T-helper 9 cell (primary cell): ENCODE results near the gene HK2.
"Not testable (repeated sequence)": the region's sequence is repeated elsewhere in the genome, so short reads cannot be mapped to it uniquely, and the experiment has no call there.

ENCODE experiments used
- DNase-seq: peaks from one replicate; pipeline ENCODE4 v3.0.0-alpha.2; 2020

Gene HK2

DNA sequence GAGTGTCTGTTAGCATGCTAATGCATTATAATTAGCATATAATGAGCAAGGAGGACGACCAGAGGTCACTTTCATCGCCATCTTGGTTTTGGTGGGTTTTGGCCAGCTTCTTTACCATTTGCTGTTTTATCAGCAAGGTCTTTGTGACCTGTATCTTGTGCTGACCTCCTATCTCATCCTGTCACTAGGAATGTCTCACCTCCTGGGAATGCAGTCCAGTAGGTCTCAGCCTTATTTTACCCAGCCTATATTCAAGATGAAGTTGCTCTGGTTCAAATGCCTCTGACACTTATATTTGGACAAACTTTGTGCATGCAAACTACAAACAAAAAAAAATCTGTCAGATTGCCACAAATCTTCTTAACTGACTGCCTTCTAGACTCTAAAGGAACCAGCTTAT, 66.3 kb downstream of the HK2 start:
- DNase-seq, result not testable (repeated sequence)

DNA sequence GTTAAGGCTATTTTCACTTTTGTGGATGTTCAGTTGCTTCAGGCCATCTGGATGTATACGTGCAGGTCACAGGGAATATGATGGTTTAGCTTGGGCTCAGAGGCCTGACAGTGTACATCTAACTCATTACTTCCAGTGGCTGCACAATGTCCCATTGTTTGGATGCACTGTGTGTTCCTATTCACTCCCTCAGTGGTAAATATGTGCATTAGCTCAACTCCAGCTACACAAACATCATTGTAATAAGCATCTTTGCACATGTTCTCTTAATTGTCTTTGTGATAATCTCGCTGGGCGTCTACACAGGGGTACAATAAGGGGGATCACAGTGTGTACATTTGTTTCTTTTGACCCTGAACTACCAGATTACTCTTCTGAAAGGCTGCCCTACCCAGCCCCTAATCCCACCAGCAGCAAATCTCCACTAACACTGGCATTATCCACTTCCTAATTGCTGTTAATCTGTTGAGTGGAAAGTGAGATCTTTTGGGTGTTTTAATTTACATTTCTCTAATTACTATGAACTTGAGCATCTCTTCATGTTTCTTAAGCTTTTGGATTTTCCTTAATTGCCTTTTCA, 68.4 kb downstream of the HK2 start:
- no peak for DNase-seq

DNA sequence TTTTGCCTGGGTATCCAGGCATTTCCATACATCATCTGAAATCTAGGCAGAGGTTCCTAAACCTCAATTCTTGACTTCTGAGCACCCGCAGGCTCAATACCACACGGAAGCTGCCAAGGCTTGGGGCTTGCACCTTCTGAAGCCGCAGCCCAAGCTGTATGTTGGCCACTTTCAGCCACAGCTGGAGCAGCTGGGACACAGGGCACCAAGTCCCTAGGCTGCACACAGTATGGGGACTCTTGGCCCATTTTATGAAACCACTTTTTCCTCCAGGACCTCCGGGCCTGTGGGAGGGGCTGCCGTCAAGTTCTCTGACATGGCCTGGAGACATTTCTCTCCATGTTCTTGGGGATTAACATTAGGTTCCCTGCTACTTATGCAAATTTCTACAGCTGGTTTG, 72.5 kb downstream of the HK2 start:
- DNase-seq, result no peak

DNA sequence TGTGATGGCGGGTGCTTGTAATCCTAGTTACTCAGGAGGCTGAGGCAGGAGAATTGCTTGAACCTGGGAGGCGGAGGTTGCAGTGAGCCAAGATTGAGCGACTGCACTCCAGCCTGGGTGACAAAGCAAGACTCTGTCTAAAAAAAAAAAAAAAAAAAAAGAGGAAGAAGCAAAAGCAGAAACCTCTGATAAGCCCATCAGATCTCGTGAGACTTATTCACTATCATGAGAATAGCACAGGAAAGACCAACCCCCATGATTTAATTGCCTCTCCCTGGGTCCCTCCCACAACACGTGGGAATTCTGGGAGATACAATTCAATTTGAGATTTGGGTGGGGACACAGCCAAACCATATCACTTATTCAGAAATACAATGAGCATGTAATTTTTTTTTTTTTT, 73.6 kb downstream of the HK2 start:
- DNase-seq, result not testable (repeated sequence)

DNA sequence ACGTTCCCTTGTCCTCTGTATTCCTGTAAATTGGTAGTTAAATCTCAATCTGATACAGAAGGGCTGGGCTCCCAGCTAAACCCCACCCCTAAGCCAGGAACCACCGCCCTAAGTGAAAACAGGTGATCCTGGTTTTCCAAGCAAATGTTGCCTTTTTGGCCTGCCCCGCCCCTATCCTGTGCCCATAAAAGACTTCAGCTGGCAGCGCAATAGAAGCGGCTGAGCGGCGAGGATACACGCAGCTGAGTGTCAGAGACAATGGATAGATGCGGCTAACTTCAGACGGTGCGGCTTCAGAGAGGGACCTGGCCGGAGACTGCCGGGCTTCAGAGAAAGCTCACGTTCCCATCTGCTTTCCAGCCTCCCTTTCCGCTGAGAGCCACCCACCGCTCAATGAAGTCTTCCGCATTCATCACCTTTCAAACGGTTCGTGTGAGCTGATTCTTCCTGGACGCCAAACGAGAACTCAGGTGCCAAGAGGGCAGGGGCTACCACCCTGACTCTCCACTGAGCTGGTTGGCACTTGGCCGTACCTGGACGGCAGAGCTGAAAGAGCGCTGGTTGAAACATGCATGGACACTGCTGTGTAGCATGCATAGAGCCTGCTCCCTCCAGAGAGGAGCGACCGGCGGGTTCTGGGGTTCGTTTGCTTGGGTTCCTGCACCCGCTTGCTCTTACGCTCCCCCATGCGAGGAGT, 75.0 kb downstream of the HK2 start:
- DNase-seq, result no peak

DNA sequence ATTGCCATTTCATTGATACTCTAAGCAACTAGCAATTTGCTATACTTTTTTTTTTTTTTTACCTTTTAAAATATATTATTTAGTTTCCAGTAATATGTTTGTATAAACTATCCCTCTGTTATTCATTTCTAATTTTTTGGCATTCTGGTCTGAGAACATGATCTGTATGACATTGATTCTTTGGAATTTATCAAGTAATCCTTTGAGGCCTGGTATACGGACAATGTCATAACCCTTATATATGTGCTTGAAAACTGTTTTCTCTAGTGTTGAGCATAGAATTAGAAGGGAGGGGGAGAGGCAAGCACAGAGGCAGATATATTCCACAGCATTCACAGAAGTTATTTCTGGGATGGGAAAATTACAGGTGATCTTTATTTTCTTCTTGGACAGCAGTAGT, 76.3 kb downstream of the HK2 start:
- no peak for DNase-seq

DNA sequence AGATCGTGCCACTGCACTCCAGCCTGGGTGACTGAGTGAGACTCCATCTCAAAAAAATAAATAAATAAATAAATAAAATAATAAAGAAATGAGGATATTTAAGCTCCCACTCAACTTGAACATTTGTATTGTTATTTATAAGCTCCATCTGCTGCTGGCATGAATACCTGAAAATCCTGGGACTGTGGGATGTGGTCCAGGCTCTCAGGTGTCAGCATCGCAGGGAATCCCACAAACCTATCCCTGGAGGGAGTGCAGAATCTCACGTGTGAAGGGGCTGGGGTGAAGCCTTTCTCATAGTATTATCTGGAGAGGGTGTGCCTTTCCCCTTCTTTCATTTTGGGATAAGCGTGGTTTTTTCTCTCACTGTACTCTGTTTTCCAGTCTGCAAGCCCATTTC, 77.1 kb downstream of the HK2 start:
- DNase-seq, result no peak

DNA sequence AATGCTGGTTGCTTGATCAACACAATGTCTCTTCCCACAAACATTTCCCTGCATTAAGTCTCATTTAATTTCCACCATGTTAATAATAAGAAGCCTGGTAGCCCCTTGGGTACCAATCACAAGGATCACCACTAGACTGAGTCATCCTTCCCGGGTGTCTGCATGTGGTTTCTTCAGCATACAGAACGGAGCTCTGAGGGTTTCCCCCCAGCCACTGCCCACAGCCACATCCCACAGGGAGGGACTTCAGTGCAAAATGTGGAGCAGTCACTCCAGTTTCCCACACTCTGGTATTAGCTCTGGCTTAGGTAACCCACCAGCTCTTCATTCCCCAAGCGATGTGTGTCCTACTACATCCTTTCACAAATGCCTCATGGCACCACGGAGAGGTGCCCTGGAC, 81.8 kb downstream of the HK2 start:
- DNase-seq, result no peak

DNA sequence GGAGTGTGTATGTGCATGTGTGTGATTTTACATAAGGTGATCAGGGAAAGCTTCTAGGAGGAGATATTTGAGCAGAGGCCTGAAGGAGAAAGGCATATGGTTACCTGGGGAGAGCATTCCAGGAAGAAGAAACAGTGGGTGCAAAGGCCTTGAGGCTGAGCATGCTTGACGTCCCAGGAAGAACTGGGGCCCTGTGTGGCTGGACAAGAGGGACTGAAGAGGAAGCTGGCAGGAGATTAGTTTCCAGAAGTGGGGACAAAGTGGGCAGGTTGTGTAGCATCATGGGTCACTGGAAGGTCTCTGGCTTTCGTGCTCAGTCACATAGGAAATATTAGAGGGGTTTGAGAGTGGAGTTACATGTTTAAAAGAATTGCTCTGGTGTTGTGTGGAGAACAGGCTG, 82.5 kb downstream of the HK2 start:
- no peak for DNase-seq

DNA sequence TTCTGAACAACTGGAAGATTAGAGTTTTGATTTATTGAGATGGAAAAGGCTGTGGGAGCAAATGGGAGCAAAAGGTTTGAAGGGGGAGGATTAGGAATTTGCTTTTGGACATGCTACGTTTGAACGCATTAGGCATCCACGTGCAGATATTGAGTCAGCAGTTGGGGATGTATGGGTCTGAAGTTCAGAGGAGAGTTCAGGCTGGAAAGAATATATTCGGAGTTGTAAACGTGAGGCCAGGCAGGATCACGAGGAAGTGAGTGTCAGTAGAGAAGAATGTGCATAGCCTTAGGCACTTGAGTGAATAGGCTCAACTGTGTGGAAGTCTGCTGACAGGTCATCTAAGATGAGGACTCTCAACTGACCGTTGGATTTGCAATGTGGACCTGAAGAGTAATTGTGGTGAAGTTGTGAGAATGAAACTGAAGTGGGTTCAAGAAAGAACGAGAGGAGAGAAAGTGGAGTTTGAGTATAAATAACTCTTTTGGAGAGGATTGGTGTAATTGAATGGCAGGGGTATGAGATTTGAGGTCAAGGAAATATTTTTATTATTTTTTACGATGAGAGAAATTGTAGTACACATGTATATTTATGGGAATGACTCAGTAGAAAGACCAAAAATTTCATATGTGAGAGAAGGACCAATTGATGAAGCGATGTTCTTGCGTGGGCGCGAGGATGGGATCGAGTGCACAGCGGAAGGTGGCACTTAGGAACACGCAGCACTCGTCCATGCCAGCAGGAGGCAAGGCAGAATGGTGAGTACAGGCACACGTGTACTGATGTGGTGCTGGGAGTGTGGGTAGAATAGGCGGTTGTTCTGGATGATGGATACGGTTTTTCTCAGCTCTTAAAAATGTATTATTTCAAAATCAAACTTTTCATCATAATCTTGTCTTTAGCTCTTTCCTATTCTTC, 84.0 kb downstream of the HK2 start:
- DNase-seq, result no peak

DNA sequence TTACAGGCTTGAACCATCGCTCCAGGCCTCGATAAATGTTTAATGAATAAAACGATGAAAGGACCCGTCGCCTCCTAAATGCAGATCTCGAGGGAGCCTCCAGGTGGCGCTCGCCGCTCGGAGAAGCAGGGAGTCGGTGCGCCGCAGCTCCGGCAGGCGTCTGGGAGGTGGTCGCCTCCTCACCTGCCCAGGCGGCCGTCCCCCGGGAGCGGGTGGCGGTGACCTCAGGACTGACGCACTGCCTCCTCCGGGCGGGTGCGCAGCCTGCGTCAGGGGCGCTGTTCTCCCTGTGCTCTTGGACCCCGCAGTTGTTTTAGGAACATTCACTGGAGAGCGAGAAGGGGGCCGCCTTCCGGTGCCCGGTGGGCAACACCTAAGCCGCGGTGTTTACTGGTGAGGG, 85.9 kb downstream of the HK2 start:
- DNase-seq, result peak; percentile 66

DNA sequence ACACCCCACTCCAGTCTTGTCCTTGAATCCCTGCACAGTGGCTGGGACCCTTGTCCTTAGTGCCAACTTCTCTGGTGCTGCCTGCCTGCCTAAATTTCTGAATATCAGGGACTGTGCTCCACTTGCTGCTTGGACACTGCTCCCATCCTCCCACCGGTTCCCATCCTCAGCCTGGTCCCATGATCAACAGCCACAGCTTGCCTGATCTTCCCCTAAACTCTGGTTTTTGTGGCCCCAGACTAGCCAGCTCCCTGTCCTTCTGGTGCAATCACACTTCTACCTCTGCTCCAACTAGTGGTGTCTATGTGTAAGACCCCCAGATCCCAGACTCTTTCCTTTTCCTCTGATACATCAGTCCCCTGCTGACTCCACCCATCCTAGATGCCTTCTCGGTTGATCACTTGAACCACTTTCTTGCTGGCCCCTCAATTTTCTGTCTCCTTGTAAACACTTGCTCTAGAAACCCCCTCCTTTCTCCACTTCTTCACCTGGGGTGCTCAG, 87.4 kb downstream of the HK2 start:
- DNase-seq, result no peak

DNA sequence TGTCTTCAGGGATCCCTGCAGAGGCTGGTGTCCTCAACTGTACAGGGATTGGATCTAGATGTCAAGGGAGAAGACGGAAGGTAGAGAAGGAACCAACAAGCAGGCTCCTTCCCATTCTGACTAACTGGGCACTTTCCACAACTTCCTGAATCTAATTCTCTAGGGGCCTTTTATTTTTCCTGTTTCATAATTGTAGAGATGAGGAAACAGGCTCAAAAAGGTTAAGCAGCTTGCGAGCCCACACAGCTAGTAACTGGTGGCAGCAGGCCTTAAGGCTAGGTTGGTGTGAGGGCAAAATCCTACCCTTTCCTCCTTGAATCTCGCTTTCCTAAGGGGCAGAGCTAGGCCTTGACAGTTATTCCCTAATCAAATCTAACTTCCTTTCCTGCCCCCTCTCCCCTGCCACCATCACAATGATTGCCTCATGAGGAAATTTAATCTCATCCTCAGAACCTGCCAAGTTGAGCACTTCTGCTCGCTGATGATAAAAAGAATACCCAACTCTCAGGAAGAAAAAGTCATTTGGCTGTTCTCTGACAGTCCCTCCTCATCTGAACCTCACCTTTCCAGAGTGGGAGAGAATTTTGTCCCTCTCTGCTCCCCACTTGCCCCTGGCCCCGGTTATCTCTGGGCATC, 88.8 kb downstream of the HK2 start:
- no peak for DNase-seq

DNA sequence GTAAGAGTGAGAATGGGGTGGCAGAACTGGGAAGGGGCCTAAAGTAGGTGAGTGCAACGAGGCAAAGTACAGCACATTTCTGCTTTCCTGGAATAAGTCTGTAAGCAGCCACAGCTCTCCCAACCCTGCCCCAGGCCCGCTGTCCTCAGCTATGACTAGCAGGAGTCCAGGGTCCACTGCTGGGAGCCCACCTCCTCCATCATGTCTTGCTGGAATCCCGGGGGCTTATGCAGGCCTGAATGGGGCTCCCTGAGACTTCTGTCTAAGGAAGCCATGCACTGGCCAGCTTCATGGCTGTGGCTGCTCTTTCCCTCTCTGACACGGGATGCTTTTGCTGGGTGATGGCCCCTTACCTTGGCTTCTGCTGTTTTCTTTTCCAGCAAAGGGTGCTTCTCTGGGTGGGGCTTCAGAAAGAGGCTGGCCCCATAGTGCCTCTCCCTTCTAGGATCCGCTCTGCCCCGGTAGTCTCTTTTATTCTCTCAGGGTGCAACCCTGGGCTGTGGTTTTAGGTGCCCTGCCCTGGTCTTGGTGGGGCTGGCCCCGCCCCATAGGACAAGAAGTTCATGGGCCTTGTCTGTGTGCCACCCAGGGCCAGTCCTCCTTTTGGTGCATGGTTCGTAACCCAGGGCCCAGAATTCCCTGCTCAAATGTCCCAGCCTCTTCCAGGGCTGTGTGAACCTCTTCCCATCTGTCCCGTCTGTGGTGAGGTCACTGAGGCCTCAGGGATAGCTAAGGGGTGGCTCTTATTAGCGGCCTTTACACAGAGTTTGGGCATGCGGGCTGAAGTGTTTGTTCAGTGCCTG, 90.7 kb downstream of the HK2 start:
- DNase-seq, result no peak

DNA sequence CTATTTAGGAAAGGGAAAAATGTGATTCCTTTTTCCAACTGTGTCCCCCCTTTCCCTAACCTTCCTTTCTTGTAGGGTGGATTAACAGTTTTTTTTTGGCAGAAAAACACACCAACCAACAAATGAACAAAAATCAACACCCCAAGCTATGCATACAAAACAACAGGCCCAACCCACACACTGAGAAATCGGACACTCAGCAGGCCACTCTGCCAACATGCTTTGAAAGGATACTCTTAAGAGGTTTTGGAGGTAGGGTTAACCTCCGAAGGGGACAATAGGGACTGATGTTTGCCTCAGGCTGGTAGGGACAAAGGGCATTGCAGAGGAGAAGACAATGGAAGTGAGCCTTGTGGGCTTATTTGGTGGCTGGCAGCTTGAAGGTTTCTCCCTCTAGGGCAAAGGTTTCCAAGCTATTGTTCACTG, 91.4 kb downstream of the HK2 start:
- no peak for DNase-seq

DNA sequence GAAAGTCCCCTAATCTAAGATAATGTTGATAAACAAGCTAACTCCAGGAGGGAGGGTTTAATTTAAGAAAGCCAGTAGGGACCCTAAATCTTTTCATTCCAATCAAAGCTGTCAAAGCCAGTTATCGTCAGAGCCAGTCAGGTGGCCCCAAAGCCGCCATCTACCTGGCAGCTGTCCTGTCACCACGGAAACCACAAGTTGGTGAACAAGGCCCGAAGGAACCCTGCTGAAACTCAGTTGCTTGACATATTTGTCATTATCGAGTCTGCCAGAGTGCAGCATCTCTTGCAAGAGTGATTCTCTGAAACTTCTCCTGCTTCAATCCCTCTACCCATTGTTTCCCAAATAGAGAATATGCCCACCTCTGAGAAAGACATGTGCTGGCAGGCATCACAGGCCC, 93.7 kb downstream of the HK2 start:
- no peak for DNase-seq

DNA sequence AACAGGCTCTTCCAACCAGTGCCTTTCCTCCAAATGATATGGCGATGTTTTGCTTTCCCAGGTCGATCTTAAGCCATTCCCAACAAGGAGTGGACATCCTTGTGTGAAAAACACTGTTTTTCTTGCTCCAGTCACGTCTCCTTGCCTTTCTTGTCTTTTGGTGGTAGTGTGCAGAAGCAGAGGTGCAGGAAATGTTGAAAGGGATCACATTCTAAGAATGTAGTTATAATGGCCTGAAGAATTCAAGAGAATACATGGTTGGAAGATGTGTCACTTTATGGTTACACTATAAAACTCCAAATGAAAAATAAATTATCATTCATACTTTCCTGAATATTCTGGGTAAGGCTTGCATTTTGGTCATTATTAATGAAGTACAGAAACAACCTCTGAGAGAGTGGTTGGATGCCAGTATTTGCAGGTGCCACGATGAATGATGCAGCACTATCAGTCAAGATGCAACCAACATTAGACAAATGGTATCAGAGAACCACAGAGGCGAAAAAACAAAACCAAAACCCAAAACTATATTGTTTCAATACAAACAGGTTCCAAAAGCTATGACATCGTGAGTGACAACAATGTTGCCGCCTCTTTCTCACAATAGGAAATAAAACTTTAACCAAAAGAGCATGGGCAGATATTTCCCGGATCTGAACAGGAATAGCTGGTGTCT, 97.0 kb downstream of the HK2 start:
- DNase-seq, result no peak

DNA sequence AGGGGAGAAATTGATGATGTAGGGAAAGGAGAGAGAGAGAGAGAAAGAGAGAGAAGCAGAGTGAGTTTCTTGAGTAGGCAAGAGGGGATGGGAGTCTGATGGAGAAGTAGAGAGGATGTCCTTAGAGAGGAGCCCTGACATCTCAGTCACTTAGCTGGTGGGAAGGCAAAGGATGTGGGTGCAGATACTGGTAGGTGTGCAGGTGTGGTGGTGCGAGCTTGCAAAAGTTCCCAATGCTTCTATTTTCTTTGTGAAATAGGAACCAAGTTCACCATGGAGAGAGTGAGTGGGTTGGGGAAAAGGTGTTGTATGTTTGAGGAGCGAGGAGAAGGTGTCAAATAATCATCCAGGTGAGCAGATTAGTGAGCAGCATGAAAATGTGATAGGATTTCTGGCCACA, 98.0 kb downstream of the HK2 start:
- DNase-seq, result no peak

DNA sequence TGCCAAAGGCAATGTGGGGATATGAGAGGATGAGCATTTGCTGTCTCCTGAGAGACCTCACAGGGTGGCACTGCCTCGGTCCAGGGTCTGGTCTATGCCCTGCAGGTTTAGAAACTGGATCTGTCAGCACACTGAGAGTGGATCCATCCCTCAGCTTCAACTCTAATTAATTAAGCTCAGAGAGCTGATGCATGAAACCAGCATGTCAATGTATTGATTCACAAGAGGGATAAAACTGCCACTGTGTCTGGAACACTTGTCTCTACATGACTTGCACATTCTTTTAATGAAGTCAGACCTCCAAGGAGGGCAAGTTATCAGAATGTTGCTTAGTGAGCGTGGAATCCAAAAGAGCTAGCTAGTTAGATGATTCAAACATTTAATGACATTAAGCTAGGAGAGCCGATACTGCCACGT, 102.1 kb downstream of the HK2 start:
- DNase-seq, result no peak

DNA sequence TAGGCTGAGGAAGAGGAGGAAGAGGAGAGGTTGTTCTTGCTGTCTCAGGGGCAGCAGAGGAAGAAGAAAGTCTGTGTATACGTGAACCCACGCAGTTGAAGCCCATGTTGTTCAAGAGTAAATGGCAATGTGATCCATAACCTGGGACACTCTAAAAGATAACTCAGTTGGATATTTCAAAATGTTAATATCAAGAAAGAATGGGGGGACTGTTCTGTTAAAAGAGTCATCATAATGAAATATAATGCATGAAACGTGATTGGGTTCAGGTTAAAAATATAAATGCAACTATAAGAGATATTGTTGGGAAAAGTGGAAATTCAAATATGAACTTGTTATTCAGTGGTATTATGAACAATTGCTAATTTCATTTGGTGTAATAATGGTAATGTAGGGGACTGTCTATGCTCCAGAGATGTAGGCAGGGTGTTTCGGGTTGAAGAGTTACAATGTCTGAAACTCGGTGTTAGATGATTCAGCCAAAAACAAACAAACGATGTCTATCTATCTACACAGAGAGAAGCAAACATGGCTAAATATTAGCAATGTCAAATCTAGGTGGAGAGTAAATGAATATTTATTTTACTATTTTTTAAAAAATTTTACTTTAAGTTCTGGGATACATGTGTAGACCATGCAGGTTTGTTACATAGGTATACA, 103.4 kb downstream of the HK2 start:
- DNase-seq, result no peak

DNA sequence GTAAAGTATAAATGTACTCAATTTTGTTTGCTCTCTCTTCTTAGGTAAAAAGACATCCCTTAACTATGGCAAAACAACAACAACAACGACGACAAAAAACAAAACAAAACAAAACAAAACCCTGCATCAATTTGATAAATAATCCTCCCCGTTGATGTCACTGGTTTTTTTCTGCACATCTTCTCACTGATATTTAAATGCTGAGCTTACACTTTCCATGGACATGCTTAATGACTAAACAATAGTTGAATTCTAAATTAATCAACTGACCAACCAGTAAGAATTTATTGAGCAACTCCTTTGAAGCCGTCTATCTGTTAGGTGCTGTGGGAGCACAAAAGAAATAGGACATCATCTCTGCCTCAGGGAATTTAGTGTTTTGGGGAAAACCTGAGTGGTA, 104.3 kb downstream of the HK2 start:
- no peak for DNase-seq
